GM12873 (cell line): ENCODE results near the gene SSUH2.

Experiments used
- CTCF ChIP-seq: IDR thresholded peaks from 2 replicates; pipeline ENCODE4 v1.5.1; 2012; ENCODE audit warnings: low read depth, mild to moderate bottlenecking, moderate library complexity, low read length, control low read depth; ENCODE audit not compliant: insufficient read depth; ENCODE audit errors: missing control alignments

SSUH2 gene

GRCh38 chr3:8595252-8595651 lies 49.3 kb downstream of the SSUH2 start:
- no peak for TF ChIP-seq CTCF

- no peak for TF ChIP-seq CTCF
These were observed 51.4 kb downstream of the SSUH2 start for GRCh38 chr3:8593021-8593827.

GRCh38 chr3:8589880-8590556 lies 54.6 kb downstream of the SSUH2 start:
- no peak for TF ChIP-seq CTCF

- no peak for TF ChIP-seq CTCF
These were observed 59.9 kb downstream of the SSUH2 start for GRCh38 chr3:8584661-8585060.

- TF ChIP-seq CTCF = no peak
These were observed 62.7 kb downstream of the SSUH2 start for GRCh38 chr3:8581806-8582445.

GRCh38 chr3:8581373-8581772 lies 63.2 kb downstream of the SSUH2 start:
- no peak for TF ChIP-seq CTCF

- no peak for TF ChIP-seq CTCF
These were observed 64.7 kb downstream of the SSUH2 start for GRCh38 chr3:8579943-8580342.
